DMS79 treated with DMSO at 0.1 percent for 48 hours (cell line): Measurements from ENCODE around the gene DLL4.
"Not testable (repeated sequence)": the region's sequence is repeated elsewhere in the genome, so short reads cannot be mapped to it uniquely, and the experiment has no call there.

Experiments used
- DNase-seq: peaks from one replicate; lab custom pipeline; 2025; lab: John Stamatoyannopoulos, UW

The DLL4 gene

GRCh38 chr15:40958723-40959122, 29.6 kb downstream of the DLL4 start:
- DNase-seq = no peak

GRCh38 chr15:40959331-40960141, 30.4 kb downstream of the DLL4 start:
- no peak for DNase-seq

GRCh38 chr15:40960151-40960885, 31.2 kb downstream of the DLL4 start:
- DNase-seq = no peak

- DNase-seq = no peak
Observed at GRCh38 chr15:40960925-40961324, 31.8 kb downstream of the DLL4 start.

- not testable (repeated sequence) for DNase-seq
Observed at GRCh38 chr15:40961740-40962139, 32.6 kb downstream of the DLL4 start.

GRCh38 chr15:40962317-40962716, 33.2 kb downstream of the DLL4 start:
- DNase-seq = not testable (repeated sequence)

GRCh38 chr15:40963201-40963600, 34.1 kb downstream of the DLL4 start:
- DNase-seq = no peak

- no peak for DNase-seq
Observed at GRCh38 chr15:40964006-40964405, 34.9 kb downstream of the DLL4 start.

GRCh38 chr15:40964634-40965033, 35.5 kb downstream of the DLL4 start:
- DNase-seq = no peak

- DNase-seq = peak; percentile 44
Observed at GRCh38 chr15:40968290-40969085, 39.3 kb downstream of the DLL4 start.

- DNase-seq = no peak
Observed at GRCh38 chr15:40969363-40969762, 40.2 kb downstream of the DLL4 start.

GRCh38 chr15:40974879-40975278, 45.7 kb downstream of the DLL4 start:
- no peak for DNase-seq

- DNase-seq = no peak
Observed at GRCh38 chr15:40976819-40977218, 47.7 kb downstream of the DLL4 start.

GRCh38 chr15:40978141-40978540, 49.0 kb downstream of the DLL4 start:
- no peak for DNase-seq

- DNase-seq = no peak
Observed at GRCh38 chr15:40978562-40978961, 49.4 kb downstream of the DLL4 start.

GRCh38 chr15:40981186-40981585, 52.0 kb downstream of the DLL4 start:
- no peak for DNase-seq

GRCh38 chr15:40982855-40983254, 53.7 kb downstream of the DLL4 start:
- no peak for DNase-seq

GRCh38 chr15:40984406-40984805, 55.3 kb downstream of the DLL4 start:
- no peak for DNase-seq

GRCh38 chr15:40984964-40985363, 55.8 kb downstream of the DLL4 start:
- DNase-seq = no peak

GRCh38 chr15:40985541-40986330, 56.6 kb downstream of the DLL4 start:
- no peak for DNase-seq

- DNase-seq = no peak
Observed at GRCh38 chr15:40986820-40987219, 57.7 kb downstream of the DLL4 start.

- no peak for DNase-seq
Observed at GRCh38 chr15:40988156-40988555, 59.0 kb downstream of the DLL4 start.
